Measurements from ENCODE around the gene CYP2W1.
"Not testable (repeated sequence)": the region's sequence is repeated elsewhere in the genome, so short reads cannot be mapped to it uniquely, and the experiment has no call there.

CYP2W1 gene

GRCh38 chr7:983004-983615, at the start of gene CYP2W1:
TSS of gene CYP2W1 (plus strand) at chr7:983181. CDS start at chr7:983212, 31 bp downstream.
- DNase-seq, result no peak

GRCh38 chr7:934469-935163, 48.4 kb upstream of the CYP2W1 start:
- no peak for DNase-seq

- no peak for DNase-seq
These were observed 47.7 kb upstream of the CYP2W1 start for GRCh38 chr7:935164-935873.

GRCh38 chr7:935874-936385, 47.1 kb upstream of the CYP2W1 start:
- no peak for DNase-seq

- DNase-seq, result peak; percentile 74 to 75
These were observed 46.5 kb upstream of the CYP2W1 start for GRCh38 chr7:936386-937054.

- no peak for DNase-seq
These were observed 45.0 kb upstream of the CYP2W1 start for GRCh38 chr7:937856-938484.

GRCh38 chr7:938546-939185, 44.3 kb upstream of the CYP2W1 start:
- DNase-seq, result no peak

GRCh38 chr7:939843-940242, 43.1 kb upstream of the CYP2W1 start:
- DNase-seq, result no peak

GRCh38 chr7:940599-941408, 42.2 kb upstream of the CYP2W1 start:
- no peak for DNase-seq

- not testable (repeated sequence) for DNase-seq
These were observed 39.2 kb upstream of the CYP2W1 start for GRCh38 chr7:943793-944192.

- no peak for DNase-seq
These were observed 38.2 kb upstream of the CYP2W1 start for GRCh38 chr7:944744-945143.

GRCh38 chr7:945147-945555, 37.8 kb upstream of the CYP2W1 start:
- no peak for DNase-seq

GRCh38 chr7:945556-946255, 37.3 kb upstream of the CYP2W1 start:
- no peak for DNase-seq

- DNase-seq, result no peak
These were observed 36.6 kb upstream of the CYP2W1 start for GRCh38 chr7:946256-946996.

- no peak for DNase-seq
These were observed 35.4 kb upstream of the CYP2W1 start for GRCh38 chr7:947391-948210.

- DNase-seq, result no peak
These were observed 33.7 kb upstream of the CYP2W1 start for GRCh38 chr7:949021-949934.

- no peak for DNase-seq
These were observed 31.0 kb upstream of the CYP2W1 start for GRCh38 chr7:951881-952547.
